ENCODE measurements around the gene ZMAT5. TPM values are rescaled to one million over a fixed set of nuclear protein-coding genes. Genes with fewer than 3 reads are reported as not detected.

ZMAT5 gene
- total and polyA plus RNA-seq, 9 of the 15 experiments (the other 6 are each of a cell fraction or from before 2014, with no cell fraction given), result 2.0 to 25.2 (median 11.9) TPM

GRCh38 chr22:29734406-29734805 lies 32.4 kb downstream of the ZMAT5 start (continued):
- TF ChIP-seq ZNF398 (CRISPR knock-in tag; IDR thresholded peaks at IDR 0.05) (no peak), RBM14 (IDR thresholded peaks at IDR 0.05; ENCODE audit: borderline replicate concordance, insufficient read depth, low read depth, low read length) (no peak), PCBP1 (IDR thresholded peaks at IDR 0.05; ENCODE audit: low read depth, low read length, poor library complexity, severe bottlenecking) (no peak), BRCA1 (IDR thresholded peaks at IDR 0.05) (no peak), BRCA1 (CRISPR knock-in tag; IDR thresholded peaks at IDR 0.05) (no peak)

GRCh38 chr22:29733362-29734201 lies 33.2 kb downstream of the ZMAT5 start:
- no peaks in the 10 kb centered on the region for H3K79me2 ChIP-seq (ENCODE audit: control insufficient read depth, insufficient read depth, low read length)
- H3K27ac ChIP-seq (ENCODE audit: extremely low read depth, low read depth, low read length), result no peak overlapping the region
- no TSS peak for BruUV-seq (replicated peaks)
- no peaks in the 10 kb centered on the region for H3K27me3 ChIP-seq (ENCODE audit: control insufficient read depth in 2 of 2, insufficient read depth in 2 of 2, low read length in 2 of 2)
- DNase-seq (ENCODE audit: extremely low read depth in 1 of 4, low spot score in 3 of 4), result peak in 2 of 4 experiments; percentile 43 to 53
- no peak for FAIRE-seq
- no peak overlapping the region for H2AFZ ChIP-seq (ENCODE audit: low read depth, low read length)
- ChIA-PET POLR2A (interaction anchor here (0.6 to 0.9 kb wide), 4 partner anchors 12 to 284 kb away, joined by 4 read pairs; no protein-coding TSS in a partner anchor), CTCF (ENCODE audit: low intra/inter-chr PET ratio) (no interaction called here)
- no peaks in the 10 kb centered on the region for H4K20me1 ChIP-seq (replicated peaks; ENCODE audit: control insufficient read depth, insufficient read depth, low read length)
- H3K36me3 ChIP-seq (ENCODE audit: control insufficient read depth, insufficient read depth, low read length), result no peaks in the 10 kb centered on the region
- H3K4me1 ChIP-seq (replicated peaks in 1 of 2; ENCODE audit: control insufficient read depth in 2 of 2, insufficient read depth in 2 of 2, low read length in 2 of 2), result peaks cover 5 to 34% of the 10 kb centered on the region in 2 experiments; a peak in 4 of 5 replicates
- peak overlapping the region in 1 of 2 experiments; percentile 78; a peak in 2 of 4 replicates for H3K9ac ChIP-seq (ENCODE audit: insufficient read depth in 1 of 2, low read depth in 2 of 2, low read length in 2 of 2)
- no peaks in the 10 kb centered on the region for H3K9me3 ChIP-seq (replicated peaks; ENCODE audit: control insufficient read depth, insufficient read depth, low read depth, low read length)
- no peak overlapping the region; the same call in 1 of the 2 replicates for H3K4me2 ChIP-seq (ENCODE audit: insufficient read depth, low read length)
- H3K9me1 ChIP-seq (ENCODE audit: control insufficient read depth, insufficient read depth, low read length), result no peaks in the 10 kb centered on the region
- intact Hi-C loops (cut with micrococcal nuclease), result no loop called here
- peak; percentile 64 for ATAC-seq
- no peak overlapping the region for H3K4me3 ChIP-seq
- in situ Hi-C loops (cut with MboI), result no loop called here
- 29% methylated on average over 9 of the region's 19 CpGs for WGBS (ENCODE audit: insufficient coverage, low coverage, missing lambda C conversion rate)
- TF ChIP-seq ZNF57 (CRISPR knock-in tag; IDR thresholded peaks at IDR 0.05), result no peak
- TF ChIP-seq TGIF2 (CRISPR knock-in tag; IDR thresholded peaks at IDR 0.05), result no peak
- TF ChIP-seq HSF4 (CRISPR knock-in tag; IDR thresholded peaks at IDR 0.05; ENCODE audit: borderline replicate concordance), result no peak
- no peak for TF ChIP-seq ZHX1 (conservative IDR thresholded peaks at IDR 0.05; ENCODE audit: low read length)
- TF ChIP-seq SMARCB1 (IDR thresholded peaks at IDR 0.05; ENCODE audit: insufficient read length, low read depth), result no peak
- TF ChIP-seq FOXK1 (CRISPR knock-in tag; IDR thresholded peaks at IDR 0.05; ENCODE audit: borderline replicate concordance), result no peak
- TF ChIP-seq NFIC (IDR thresholded peaks at IDR 0.05), result peak; percentile 68
- TF ChIP-seq DNMT1 (IDR thresholded peaks at IDR 0.05), result no peak
- TF ChIP-seq NR2C2 (CRISPR knock-in tag; IDR thresholded peaks at IDR 0.05), result no peak
- TF ChIP-seq NR2C2 (tag; IDR thresholded peaks at IDR 0.05), result no peak
- TF ChIP-seq ZNF79 (CRISPR knock-in tag; IDR thresholded peaks at IDR 0.05; ENCODE audit: low read depth), result no peak
